Measurements from ENCODE around the gene CCDC171. TPM values are rescaled to one million over a fixed set of nuclear protein-coding genes. Genes with fewer than 3 reads are reported as not detected.

CCDC171 gene
- total RNA-seq, 1 experiment from 2014 or later = 2.6 TPM

DNA sequence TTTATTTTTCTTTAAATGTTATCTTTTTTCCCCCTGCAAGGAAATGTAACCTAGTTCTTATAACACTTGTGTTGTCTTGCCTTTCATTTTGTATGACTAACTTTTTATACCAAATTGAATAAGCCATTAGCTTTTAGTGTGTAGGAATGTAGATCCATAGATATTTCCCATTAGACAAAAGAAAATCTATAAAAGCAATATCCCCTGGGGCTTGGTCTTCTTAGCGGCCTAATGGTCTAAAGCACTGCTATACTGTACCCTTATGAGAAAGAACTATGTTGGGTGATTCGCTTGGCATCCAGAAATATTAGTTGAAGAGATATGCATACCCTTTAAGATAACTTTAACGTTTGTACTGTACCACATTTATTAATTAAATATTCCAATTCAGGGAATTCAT lies 289.2 kb downstream of the CCDC171 start:
- Histone ChIP-seq H3K4me3 (replicated peaks in 1 of 2; ENCODE audit: low read depth in 1 of 2, low read length in 2 of 2) (no peak overlapping the region), H3K4me2 (ENCODE audit: low read length) (no peak overlapping the region), H3K27ac (ENCODE audit: low read depth, low read length) (no peak overlapping the region), H3K27me3 (ENCODE audit: insufficient read depth, low read length) (no peaks in the 10 kb centered on the region), H3K9ac (ENCODE audit: low read length) (no peak overlapping the region), H2AFZ (ENCODE audit: low read depth, low read length, poor library complexity, severe bottlenecking) (no peak overlapping the region), H4K20me1 (ENCODE audit: insufficient read depth) (no peaks in the 10 kb centered on the region), H3K79me2 (ENCODE audit: insufficient read depth, low read length) (no peaks in the 10 kb centered on the region), H3K36me3 (ENCODE audit: control insufficient read depth in 1 of 2, insufficient read depth in 2 of 2, low read length in 2 of 2) (no peaks in the 10 kb centered on the region), H3K4me1 (ENCODE audit: control insufficient read depth in 1 of 2, insufficient read depth in 2 of 2, low read length in 2 of 2) (no peaks in the 10 kb centered on the region), H3K9me3 (ENCODE audit: control insufficient read depth in 1 of 2, insufficient read depth in 1 of 2, low read depth in 1 of 2, low read length in 2 of 2) (no peaks in the 10 kb centered on the region), H3K9me2 (ENCODE audit: insufficient read depth) (no peaks in the 10 kb centered on the region)
- intact Hi-C loops (cut with micrococcal nuclease) = no loop called here
- ChIA-PET POLR2A (no interaction called here), CTCF (no interaction called here), RAD21 (ENCODE audit: low non-redundant PET in 1 of 2, low total read pairs in 2 of 2, uncharacterized antibody in 2 of 2, unreplicated experiment in 2 of 2) (no interaction called here)
- DNase-seq (ENCODE audit: low read depth, low spot score) = no peak
- BruUV-seq (replicated peaks) = no TSS peak
- TF ChIP-seq SRF (IDR thresholded peaks at IDR 0.05; ENCODE audit: low read depth) (no peak), SIN3A (IDR thresholded peaks at IDR 0.05; ENCODE audit: low read depth) (no peak), CBX3 (IDR thresholded peaks at IDR 0.05; ENCODE audit: low read depth) (no peak), EGR1 (IDR thresholded peaks at IDR 0.05; ENCODE audit: low read depth) (no peak), ZNF274 (IDR thresholded peaks at IDR 0.05; ENCODE audit: low read depth, low read length) (no peak), ELF1 (IDR thresholded peaks at IDR 0.05; ENCODE audit: borderline replicate concordance, low read depth) (no peak), CEBPB (IDR thresholded peaks at IDR 0.05; ENCODE audit: low read depth) (no peak), YY1 (IDR thresholded peaks at IDR 0.05; ENCODE audit: extremely low read depth, insufficient replicate concordance, low read depth, low read length) (no peak), FOSL1 (IDR thresholded peaks at IDR 0.05; ENCODE audit: low read depth) (no peak)
- TF ChIP-seq, protein P1, sequence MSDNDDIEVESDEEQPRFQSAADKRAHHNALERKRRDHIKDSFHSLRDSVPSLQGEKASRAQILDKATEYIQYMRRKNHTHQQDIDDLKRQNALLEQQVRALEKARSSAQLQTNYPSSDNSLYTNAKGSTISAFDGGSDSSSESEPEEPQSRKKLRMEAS (IDR thresholded peaks at IDR 0.05) = no peak
- TF ChIP-seq, protein P2, sequence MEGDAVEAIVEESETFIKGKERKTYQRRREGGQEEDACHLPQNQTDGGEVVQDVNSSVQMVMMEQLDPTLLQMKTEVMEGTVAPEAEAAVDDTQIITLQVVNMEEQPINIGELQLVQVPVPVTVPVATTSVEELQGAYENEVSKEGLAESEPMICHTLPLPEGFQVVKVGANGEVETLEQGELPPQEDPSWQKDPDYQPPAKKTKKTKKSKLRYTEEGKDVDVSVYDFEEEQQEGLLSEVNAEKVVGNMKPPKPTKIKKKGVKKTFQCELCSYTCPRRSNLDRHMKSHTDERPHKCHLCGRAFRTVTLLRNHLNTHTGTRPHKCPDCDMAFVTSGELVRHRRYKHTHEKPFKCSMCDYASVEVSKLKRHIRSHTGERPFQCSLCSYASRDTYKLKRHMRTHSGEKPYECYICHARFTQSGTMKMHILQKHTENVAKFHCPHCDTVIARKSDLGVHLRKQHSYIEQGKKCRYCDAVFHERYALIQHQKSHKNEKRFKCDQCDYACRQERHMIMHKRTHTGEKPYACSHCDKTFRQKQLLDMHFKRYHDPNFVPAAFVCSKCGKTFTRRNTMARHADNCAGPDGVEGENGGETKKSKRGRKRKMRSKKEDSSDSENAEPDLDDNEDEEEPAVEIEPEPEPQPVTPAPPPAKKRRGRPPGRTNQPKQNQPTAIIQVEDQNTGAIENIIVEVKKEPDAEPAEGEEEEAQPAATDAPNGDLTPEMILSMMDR (IDR thresholded peaks at IDR 0.05 in 2 of 3, conservative IDR thresholded peaks at IDR 0.05 in 1 of 3; ENCODE audit: borderline replicate concordance in 1 of 3, insufficient read depth in 1 of 3, low read depth in 2 of 3, low read length in 2 of 3) = no peak
- ATAC-seq = no peak
